ENCODE data around the gene ARHGEF2.
"Not testable (repeated sequence)": the region's sequence is repeated elsewhere in the genome, so short reads cannot be mapped to it uniquely, and the experiment has no call there.

The ARHGEF2 gene

DNA sequence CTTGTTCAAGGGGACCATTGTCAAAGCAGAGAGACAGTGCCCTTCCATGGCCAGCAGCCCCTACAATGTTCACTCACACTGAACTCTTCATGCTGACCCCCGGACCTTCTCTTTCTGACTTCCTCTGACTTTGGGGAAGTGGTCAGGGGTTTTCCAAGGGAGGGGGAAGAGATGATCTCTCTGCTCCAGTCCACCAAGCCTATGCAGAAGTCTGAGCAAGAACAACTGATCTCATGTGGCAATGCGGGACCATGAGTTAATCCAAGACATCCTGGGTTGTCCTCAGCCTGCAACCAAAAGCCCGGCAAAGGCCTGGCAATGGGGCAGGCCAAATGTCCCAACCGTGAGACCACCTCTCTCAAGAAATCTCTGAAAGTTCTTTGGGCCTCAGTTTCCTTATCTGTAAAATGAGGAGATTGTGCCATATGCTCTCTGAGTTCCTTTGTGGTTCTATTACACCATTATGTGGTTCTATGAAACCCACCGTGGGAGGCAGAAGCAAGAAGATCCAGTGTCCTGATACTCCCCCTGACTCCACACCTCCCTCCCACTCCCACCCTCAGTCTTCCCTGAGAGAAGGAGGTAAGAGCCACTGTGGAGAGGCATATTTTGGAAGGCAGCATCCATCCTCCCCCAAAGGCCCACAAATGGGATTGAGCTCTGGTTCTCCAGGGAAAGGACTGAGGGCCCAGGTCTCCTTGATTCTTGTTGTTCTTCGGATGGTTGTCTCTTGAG, 11.8 kb upstream of the ARHGEF2 start:
- DNase-seq: peak; percentile 94 to 97

DNA sequence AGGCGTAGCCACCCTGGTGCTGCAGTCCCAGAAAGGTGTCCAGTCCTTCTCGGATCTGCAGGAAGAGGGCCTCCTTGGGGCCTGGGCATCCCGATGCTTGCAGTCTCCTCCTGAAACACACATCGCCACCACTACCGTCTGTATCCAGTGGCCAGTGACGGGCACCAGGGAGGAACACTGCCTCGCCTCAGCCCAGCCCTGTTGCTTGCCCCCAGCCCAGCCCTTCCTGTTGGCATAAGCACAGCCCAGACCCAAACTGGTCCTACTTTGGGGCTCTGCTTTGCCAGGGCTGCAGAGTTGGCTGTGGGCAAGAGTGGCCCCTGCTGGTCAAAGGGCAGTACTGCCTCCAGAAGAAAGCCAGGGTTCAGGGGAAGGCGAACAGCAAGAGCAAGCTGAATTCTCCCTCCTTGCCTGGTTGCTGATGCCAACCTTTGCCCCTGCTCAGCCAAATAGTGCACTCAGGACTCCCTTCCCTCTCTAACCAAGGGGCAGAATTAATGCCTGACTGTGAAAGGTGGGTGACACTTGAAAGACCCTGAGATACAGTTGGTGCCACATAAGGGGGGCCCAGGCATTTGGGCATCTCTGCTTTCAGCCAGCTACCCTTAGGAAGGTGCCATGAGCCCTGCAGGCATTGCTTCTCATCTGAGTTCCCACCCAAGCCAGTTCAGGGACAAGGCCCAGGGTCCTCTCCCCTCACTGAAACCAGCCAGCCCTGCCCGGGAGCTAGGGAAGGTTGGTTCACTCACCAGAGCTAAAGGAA, 11.1 kb upstream of the ARHGEF2 start:
- peak; percentile 91 for DNase-seq

DNA sequence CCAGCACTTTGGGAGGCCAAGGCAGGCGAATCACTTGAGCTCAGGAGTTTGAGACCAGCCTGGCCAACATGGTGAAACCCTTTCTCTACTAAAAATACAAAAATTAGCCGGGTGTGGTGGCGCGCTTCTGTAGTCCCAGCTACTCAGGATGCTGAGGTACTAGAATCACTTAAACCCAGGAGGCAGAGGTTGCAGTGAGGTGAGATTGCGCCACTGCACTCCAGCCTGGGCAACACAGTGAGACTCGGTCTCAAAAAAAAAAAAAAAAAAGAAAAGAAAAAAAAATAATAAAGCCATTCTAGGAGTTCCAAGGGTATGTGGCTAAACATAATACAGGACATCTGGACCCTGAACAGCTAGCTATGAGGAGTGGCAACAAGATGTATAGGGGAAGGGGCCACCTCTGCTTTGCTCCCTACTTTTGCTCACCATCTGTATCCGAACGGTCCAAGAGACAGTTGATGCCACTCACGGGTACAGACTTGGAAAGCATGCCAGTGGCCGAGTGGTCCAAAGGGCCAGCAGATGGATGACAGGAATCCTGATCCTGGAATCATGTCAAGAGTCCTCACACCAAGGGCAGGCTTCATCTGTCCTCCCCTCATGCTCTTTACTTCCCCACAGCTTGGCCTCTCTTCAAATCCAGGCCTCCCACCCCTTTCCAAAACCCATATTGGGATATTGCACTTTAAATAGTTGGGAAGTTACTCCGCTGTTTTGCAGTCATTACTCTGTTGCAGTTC, 6.7 kb upstream of the ARHGEF2 start:
- DNase-seq: not testable (repeated sequence)

DNA sequence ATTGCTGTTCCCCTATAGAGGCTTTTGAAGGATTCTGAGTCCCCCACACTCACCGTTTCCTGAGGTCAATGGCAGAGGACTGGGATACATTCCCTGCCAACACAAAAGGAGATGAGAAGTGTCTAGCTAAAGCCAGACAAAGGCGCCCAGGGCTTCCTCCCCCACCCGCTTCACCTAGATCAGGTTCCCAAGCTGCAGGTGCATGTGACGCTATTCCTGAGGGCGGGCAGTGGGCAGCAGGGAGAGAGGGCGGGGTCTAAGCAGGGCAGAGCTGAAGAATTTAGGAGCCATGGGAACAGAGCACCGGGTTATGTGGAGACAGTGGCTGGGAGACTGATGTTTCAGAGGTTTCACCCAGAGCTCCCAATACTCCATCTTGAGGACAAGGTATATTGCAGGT, 6.0 kb upstream of the ARHGEF2 start:
- DNase-seq: no peak

DNA sequence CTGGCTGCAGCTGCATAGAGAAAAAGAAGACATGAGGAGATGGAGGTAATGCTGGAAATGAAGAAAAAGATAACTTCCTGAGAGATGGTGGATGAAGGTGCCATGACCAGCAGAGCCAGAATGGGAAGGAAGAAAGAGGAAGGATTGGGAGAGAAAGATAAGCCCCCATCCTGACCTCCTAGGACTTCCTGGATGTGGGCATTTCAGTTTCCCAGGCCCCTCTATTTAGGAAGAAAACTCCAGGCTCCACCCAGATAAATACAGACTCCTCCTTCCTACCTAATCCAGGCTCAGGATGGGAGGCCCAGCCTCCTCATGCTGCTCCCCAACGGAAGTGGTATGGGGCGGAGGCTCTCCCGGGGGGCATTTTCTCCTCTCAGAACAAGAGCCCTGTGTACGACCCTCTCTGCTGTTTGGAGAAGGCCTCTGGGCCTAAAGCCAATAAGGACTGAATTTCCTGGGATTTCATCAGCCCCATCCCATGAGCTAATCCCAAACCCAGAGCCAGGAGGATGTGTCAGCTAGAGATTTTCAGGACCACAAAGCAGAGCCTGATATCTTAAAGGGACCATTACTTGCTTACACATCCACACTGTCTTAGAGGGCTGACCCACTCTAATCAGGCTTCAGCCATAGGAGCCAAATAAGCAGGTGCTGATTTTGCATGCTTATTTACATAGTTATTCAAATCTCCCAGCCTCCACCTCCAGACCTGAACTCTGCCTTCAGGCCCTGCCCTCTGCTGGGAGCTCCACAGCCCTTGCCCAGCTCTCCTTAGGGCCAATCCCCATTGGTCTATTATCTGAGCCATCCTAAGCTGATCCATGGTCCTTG, 5.1 kb upstream of the ARHGEF2 start:
- no peak for DNase-seq

DNA sequence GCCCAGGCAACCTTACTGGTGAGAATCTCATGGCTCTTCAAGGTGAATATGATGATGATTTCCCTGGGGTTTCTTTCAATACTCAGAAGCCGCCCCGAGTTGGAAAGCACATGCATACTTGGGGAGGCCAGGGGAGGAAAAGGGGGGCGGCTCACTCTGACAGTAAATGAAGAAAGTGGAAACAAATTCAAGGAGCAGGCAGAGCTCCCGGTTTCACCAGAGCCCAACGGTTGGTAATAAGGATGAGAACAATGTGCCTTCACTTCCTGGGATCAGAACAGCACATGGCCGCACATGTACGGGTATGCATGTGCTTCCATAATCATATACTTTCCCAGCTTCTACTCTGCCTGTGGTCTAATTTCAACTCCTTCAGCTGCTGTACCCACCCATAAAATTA, 3.8 kb upstream of the ARHGEF2 start:
- no peak for DNase-seq

DNA sequence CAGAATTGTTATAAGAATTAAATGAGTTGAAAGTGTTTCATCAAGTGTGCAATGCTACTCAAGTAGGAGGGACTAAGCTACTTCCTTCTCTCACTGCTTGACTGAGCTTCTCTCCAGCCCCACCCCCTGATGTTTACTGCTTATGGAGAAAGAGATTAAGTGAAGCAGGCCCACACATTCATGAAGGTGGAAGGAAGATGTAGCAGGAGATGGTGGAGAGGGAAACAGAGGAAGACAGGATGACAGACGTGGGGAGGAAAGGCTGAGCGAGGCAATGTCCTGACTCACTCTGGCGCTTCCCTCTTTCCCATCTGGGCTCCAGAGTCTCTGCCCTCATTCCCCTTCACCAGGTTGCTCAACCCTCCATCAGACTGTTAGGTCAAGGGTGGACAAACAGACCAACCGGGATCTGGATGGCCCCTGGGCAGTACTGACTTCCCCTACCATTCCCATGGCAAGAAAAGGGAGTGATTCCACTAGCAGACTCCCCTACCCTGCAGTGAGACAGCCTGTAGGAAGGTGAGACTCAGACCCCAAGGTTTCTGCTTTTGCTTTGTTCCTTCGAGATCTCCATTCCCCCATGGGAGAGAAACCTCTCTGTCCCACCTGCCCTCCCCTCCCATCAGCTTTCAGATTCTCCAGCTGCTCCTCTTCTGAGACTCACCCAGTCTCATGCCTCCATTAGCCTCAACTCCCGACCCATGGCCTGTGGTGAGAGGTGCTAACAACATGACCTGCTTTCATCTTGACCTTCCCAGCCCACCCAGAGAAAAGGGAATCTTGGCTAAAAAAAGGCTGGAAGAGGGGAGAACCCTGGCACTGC, 3.1 kb upstream of the ARHGEF2 start:
- peak; percentile 79 to 82 for DNase-seq

DNA sequence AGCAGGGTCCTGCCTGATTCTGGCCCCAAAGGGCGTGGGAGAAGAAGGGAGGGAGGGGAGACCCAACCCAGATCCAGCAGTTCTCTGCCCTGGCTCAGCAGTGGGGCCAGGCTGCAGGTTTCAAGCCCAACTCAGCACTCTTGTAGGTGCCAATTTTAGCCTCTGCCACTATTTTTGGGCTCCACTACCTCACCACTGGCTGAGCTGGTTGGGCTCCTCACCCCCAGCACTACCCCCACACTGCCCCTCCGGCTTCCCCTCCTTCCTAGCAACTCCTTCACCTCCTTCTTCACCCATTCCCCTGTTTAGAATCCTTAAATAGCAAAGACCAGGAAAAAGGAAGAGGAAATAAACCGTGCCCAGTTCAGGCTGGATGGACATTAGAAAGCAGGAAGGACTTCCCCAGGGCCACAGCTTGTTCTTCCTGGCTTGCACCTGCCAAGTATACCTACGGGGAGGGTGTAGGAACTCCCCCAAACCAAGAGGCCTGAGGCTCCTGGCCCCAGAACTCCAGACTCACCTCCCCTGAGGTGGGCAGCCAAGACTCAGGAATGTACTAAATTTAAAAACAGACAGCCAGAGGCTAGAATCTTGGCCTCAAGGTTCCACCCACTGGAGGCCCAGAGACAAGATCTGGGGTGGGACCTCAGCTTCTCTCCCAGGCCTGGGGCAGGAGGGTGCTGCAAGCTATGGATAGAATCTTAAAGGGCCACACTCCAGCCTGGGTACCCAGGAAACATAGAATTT, 1.4 kb upstream of the ARHGEF2 start:
- peak in 1 of 2 donors; percentile 29 for DNase-seq

DNA sequence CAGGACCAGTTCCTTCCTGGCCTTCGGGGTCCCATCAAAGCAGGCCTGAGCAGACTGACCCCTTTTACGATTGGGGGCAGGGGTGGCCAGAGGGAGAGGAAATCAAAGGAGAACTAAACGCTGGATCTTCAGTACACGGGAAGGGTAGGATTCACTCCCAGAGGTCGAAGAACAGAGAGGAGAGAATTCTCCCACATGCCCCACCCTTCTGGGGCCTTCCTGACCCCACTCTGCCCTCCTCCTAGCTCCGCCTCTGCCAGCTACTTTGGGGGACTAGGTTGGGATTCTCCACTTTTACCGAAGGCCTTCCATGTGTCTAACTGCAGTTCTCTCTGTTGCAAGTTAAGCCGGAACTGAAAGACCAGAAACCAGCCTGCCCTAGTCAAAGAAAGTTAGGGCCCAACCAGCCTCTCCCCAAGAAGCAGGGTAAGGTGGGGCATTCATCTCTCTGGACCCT, 654 bp upstream of the ARHGEF2 start:
- peak; percentile 56 to 62 for DNase-seq

DNA sequence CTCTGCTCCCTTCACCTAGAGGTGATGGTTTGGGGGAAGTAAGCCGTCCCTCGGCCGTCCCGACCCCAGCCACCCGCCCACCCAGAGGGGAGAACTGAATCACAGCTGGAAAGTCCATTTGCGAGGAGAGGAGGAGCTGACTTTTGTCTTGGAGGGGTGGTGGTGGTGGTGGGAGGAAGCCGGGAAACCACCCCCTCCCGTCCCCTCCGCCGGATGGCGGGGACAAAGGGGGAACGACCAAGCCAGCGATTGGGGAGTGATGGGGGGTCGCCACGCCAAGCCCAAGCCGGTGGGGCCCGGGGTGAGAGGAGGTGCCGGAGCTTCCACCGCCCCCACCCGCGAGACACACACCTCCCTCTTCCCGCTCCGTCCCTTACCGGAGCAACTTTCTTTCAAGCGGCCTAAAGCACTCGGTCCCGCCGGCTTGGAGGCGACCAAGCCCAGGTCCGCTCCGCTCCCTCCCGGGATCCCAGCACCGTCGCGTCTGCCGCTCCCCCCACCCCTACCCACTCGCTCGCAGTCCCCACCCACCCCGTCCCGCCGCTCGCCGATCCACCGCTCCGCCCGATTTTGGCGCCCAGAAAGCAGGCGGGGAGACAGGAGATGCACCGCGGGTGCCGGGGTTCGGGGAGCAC, 540 bp downstream of the ARHGEF2 start:
- DNase-seq: peak in 1 of 2 donors; percentile 54

DNA sequence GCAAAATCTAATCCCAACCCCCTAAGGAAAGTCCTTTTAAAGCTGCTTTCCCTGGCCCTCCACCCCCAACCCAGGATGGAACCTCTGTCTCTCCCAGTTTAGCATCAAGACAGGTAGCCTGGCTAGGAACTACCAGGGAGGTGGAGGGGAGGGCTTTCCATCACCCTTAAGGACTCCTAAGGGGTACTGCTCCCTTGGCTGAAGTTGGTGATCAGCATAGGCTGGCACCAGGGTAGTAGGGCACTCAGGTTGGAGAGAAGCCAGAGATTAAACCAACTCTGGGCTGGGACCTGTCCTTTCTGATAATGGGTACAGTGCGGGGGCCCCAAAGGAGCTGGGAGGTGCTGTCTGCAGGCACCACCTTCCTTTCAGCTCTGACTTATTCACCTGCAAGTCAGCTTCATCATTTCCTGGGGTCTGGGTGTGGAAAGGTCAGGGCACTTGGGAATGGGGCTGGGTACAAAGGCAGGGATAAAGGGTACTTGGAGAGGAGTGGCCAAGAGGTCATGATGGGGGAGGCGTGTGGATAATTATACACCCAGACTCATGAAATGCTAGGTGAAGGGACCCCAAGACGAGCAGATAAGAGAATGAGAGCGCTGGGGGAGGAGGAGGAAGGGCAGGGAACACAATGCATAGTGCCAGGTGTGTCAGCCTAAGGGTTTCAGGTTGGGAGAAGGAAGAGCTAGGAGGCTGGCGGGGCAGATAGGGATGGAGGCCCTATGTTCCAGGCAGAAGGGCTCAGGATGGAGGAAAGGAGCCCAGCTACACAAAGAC, 1.2 kb downstream of the ARHGEF2 start:
- DNase-seq: no peak

DNA sequence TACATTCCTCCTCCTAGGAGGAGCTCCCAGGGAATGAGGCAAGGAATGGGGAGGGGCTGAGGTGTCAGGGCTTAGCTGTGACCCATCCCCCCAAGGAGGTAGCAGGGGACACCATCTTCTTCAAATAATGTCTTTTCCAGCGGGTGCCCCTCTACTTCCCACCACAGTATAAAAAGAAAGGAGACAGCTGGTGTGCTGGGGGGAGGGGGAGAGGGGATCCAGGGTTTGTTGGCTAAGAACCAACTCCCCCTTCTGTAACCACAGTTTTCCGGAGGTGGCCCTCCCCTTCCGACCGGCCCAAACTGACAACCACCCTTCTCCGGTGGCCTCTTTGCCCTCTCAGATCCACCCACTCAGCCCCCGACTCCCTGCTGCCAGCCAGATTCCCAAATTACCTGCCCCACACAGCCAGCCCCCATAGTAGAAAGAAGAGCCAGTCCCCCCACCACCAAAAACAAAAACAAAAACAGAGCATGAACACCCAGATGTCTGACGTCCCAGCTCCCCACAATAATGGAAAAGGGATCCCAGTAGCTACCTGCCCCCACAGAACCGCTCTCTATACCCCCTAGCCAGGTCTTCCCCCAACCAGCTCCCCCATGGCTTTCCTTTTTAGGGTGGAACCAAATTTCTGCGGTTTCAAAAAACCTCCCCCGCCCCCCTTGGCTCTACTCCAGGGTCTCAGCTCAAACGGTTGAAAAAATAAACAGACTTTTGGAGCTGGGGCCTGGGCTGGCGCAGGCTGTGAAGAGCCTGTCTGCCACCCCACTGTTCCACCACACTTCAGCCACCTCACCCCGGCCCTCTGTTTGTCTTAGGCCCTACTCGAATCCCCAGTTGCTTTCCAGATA, 2.1 kb downstream of the ARHGEF2 start:
- peak; percentile 18 to 38 for DNase-seq

DNA sequence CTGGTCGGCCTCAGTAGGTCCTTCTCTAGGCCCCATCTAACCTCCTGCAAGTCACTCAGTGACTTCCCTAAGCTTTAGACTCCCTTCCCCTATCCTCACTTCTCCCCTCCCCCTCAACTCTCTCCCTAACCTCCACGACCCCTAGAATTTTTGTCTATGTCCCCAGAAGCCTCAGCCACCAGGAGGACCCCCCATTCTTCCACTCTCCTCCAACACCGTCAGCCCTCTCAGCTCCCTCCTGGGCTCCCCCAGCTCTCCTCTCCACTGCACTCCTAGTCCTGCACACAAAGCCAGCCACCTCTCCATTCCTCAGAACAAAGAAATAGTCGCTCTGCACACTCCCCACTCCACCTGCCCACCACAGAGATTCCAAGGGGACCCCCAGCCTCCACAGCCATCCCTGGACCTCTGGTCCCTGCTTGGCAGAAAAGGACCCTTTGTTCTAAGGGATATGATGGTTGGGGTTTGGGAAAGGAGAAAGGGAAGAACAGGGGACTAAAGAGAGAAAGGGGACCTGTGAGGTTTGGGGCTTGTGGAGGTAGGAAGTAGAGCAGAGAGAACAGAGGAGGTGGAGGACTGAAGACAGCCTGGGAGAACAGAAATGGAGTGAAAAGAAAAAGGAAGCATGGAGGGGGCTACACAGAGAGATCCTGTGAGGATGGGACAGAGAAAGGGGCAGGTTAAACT, 2.8 kb downstream of the ARHGEF2 start:
- DNase-seq: no peak

DNA sequence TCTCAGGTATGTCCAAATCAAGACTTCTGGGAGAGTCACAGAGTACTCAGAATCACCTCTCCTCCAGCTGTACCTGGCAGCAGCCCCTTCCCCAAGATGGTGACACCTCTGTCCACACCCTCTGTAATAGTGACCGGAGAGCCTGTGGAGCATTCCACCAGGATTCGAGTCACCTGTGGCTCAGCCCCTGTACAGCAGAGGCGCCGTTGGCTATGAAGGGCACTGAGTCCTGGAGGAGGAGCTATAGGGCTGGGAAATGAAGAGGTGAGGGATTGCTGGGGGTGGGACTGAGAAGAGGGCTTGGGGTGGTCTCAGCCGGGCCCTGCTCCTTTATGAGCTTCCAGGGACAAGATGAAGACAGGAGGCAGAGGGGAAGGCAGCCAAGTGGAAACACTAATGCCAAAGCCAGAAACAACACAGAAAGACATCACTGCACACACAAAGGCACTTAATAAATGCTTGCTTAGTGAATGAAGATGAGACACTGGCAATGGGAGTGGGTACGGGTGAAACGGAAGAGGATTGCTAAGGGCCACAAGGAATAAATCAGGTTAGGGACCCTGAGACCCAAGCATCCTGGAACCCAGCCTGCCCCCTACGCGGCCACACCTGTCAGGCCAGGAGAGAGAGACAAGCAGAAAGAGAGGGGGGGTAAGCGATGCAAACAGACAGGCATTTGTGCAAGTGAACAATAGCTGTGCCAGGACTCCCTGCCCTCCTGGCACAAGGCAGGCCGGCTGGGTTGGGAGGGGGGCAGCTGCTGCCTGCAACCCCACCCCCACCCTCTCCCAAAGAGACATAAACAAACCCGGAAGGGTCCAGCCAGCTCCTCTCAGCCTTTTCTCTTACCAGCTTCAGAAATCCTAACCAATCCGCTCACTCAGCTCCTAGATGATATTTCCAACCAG, 3.9 kb downstream of the ARHGEF2 start:
- no peak for DNase-seq

DNA sequence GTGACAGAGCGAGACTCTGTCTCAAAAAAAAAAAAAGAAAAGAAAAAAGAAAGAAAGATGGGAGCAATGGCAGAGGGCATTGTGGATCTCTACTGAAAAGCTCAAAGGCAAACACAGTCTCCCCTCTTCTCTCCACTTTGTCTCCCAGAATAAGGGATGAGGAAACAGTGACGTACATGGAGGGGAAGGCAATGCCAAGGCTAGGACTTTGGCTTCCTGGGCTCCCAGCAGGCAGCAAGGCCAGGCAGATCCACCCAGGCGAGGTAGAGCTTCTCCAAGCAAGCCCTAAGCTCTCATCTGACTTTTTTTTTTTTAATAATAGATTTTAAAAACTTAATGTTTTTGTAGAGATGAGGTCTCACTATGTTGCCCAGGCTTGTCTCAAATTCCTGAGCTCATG, 4.6 kb downstream of the ARHGEF2 start:
- no peak for DNase-seq

DNA sequence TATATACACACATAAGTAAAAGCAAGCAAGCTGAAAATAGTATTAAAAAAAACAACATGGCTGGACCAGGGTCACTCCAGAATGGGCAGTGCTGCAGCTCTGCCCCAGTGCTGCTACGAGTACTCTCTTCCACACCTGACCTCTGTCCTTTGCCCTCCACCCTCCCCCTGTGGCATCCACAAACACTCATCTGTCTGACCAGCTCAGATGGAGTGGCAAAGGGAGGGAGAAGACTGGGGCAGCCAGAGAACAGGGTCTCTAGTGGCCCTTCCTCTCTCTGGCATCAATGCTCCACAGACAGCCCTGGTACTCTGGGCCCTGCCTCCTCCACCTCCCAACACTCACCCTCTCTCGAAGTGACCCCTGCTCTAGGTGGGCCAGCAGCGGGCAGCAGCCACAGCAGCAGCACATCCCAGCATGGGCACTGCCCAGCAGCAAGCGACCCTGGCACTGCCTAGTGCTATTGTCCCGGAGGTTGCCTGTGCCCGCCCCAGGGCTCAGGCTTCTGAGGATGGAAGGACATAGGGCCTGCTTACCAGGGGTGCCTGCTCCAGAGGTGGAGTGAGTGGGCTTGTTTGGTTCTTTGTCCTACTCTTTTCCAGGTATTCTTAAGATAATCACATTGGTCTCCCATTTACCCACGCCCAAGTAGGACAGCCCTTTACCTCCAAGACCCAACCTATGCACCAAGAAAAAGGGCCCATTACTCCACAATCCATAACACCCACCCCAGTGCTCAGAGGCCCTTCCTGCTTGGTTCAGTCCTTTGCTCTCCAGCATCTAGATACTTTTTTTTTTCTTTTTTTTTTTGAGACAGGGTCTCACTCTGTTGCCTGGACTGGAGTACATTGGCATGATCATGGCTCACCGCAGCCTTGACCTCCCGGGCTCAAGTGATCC, 6.2 kb downstream of the ARHGEF2 start:
- DNase-seq: no peak
